Liver (tissue), 9 donors: ENCODE results near the gene NT5C2. TPM values are rescaled to one million over a fixed set of nuclear protein-coding genes. Genes with fewer than 3 reads are reported as not detected.

Source experiments
- DNase-seq: peaks from one replicate; pipeline ENCODE4 v3.0.0-alpha.2; 2017; ENCODE audit warnings: low spot score
- H3K27ac ChIP-seq, 2 donors: one replicate each; pipeline ENCODE4 v1.7.0; 2013; ENCODE audit warnings: inconsistent platforms in 2 of 2, low read length in 2 of 2, control low read depth in 1 of 2, low read depth in 1 of 2, mild to moderate bottlenecking in 1 of 2
- H3K27me3 ChIP-seq, 4 donors: one replicate each; pipeline versions ENCODE4 v1.6.1 to v1.7.0; 2013; ENCODE audit warnings: low read length in 3 of 4, inconsistent platforms in 1 of 4, mild to moderate bottlenecking in 1 of 4, moderate library complexity in 1 of 4; ENCODE audit not compliant: control insufficient read depth in 4 of 4, insufficient read depth in 4 of 4
- H3K36me3 ChIP-seq, 4 donors: one replicate each; pipeline versions ENCODE4 v1.6.1 to v1.7.0; 2013; ENCODE audit warnings: low read length in 3 of 4, mild to moderate bottlenecking in 3 of 4, low read depth in 1 of 4, moderate library complexity in 1 of 4; ENCODE audit not compliant: control insufficient read depth in 4 of 4, insufficient read depth in 3 of 4
- H3K4me1 ChIP-seq, 4 donors: one replicate each; pipeline versions ENCODE4 v1.6.1 to v1.7.0; 2013; ENCODE audit warnings: low read length in 3 of 4, mild to moderate bottlenecking in 3 of 4, moderate library complexity in 1 of 4; ENCODE audit not compliant: control insufficient read depth in 4 of 4, insufficient read depth in 4 of 4
- H3K4me3 ChIP-seq, 3 donors: one replicate each; pipeline versions ENCODE4 v1.6.1 to v1.7.0; 2013; ENCODE audit warnings: low read length in 3 of 3, control low read depth in 1 of 3, low read depth in 1 of 3, mild to moderate bottlenecking in 1 of 3
- H3K9ac ChIP-seq, 2 donors: one replicate each; pipeline ENCODE4 v1.7.0; 2013; ENCODE audit warnings: low read length in 2 of 2, mild to moderate bottlenecking in 2 of 2, moderate library complexity in 2 of 2, control low read depth in 1 of 2, low read depth in 1 of 2
- H3K9me3 ChIP-seq, 4 donors: one replicate each; pipeline versions ENCODE4 v1.6.1 to v1.7.0; 2013; ENCODE audit warnings: low read length in 3 of 4; ENCODE audit not compliant: control insufficient read depth in 4 of 4
- ATF3 ChIP-seq: IDR thresholded peaks from 2 replicates; pipeline ENCODE4 v1.6.1; 2016; ENCODE audit warnings: antibody characterized with exemption
- CTCF ChIP-seq: fragments of 150-350 bp; IDR thresholded peaks from 2 replicates; pipeline ENCODE4 v1.5.1; 2017; ENCODE audit warnings: improper control_type of control experiment, low read depth, low read length; ENCODE audit not compliant: missing input control
- EGR1 ChIP-seq, 2 donors: IDR thresholded peaks; 2 replicates each; pipeline ENCODE4 v1.6.1; 2016 to 2018; ENCODE audit warnings: antibody characterized with exemption in 2 of 2, low read depth in 2 of 2
- FOXA1 ChIP-seq: IDR thresholded peaks from 2 replicates; pipeline ENCODE4 v1.6.1; 2016; ENCODE audit warnings: antibody characterized with exemption
- FOXA2 ChIP-seq: IDR thresholded peaks from 2 replicates; pipeline ENCODE4 v1.6.1; 2016; ENCODE audit warnings: antibody characterized with exemption
- GABPA ChIP-seq, 2 donors: IDR thresholded peaks in 1 of 2; conservative IDR thresholded peaks in 1 of 2; 2 replicates each; pipeline ENCODE4 v1.6.1; 2016; ENCODE audit warnings: antibody characterized with exemption in 2 of 2, mild to moderate bottlenecking in 1 of 2, moderate library complexity in 1 of 2
- HNF4A ChIP-seq, 2 donors: conservative IDR thresholded peaks; 2 replicates each; pipeline ENCODE4 v1.6.1; 2016; ENCODE audit warnings: antibody characterized with exemption in 2 of 2, mild to moderate bottlenecking in 2 of 2
- HNF4G ChIP-seq: IDR thresholded peaks from 2 replicates; pipeline ENCODE4 v1.6.1; 2016; ENCODE audit warnings: antibody characterized with exemption
- JUND ChIP-seq, 2 donors: IDR thresholded peaks; 2 replicates each; pipeline ENCODE4 v1.6.1; 2016; ENCODE audit warnings: antibody characterized with exemption in 2 of 2
- MAX ChIP-seq: IDR thresholded peaks from 2 replicates; pipeline ENCODE4 v1.6.1; 2016; ENCODE audit warnings: antibody characterized with exemption
- NR2F2 ChIP-seq: IDR thresholded peaks from 2 replicates; pipeline ENCODE4 v1.6.1; 2016; ENCODE audit warnings: antibody characterized with exemption
- RAD21 ChIP-seq, 2 donors: IDR thresholded peaks; 2 replicates each; pipeline ENCODE4 v1.6.1; 2016; ENCODE audit warnings: antibody characterized with exemption in 2 of 2, mild to moderate bottlenecking in 2 of 2
- REST ChIP-seq: IDR thresholded peaks from 2 replicates; pipeline ENCODE4 v1.6.1; 2016; ENCODE audit warnings: antibody characterized with exemption, mild to moderate bottlenecking
- RXRA ChIP-seq, 2 donors: IDR thresholded peaks; 2 replicates each; pipeline ENCODE4 v1.6.1; 2017 to 2018; ENCODE audit warnings: antibody characterized with exemption in 2 of 2, mild to moderate bottlenecking in 1 of 2
- SP1 ChIP-seq: IDR thresholded peaks from 2 replicates; pipeline ENCODE4 v1.6.1; 2018; ENCODE audit warnings: antibody characterized with exemption, mild to moderate bottlenecking
- TAF1 ChIP-seq: conservative IDR thresholded peaks from 2 replicates; pipeline ENCODE4 v1.6.1; 2016; ENCODE audit warnings: antibody characterized with exemption, mild to moderate bottlenecking
- YY1 ChIP-seq: IDR thresholded peaks from 2 replicates; pipeline ENCODE4 v1.6.1; 2016; ENCODE audit warnings: antibody characterized with exemption, mild to moderate bottlenecking
- ZBTB33 ChIP-seq: IDR thresholded peaks from 2 replicates; pipeline ENCODE4 v1.6.1; 2016; ENCODE audit warnings: antibody characterized with exemption
- WGBS: extraction: QIAGEN DNeasy Blood & Tissue Kit; methylation state at CpG from one replicate; pipeline ENCODE4 v1.1.7; 2013; 5-methylcytosine and 5-hydroxymethylcytosine counted together
- polyA plus RNA-seq, 2 donors: library from polyadenylated mRNA; stranded (reverse) in 1 of 2; unstranded in 1 of 2; fragments of 200-250 nt in 1 of 2; fragments of >200 nt in 1 of 2; fragmentation: Nextera tagmentation in 1 of 2; extraction: Ambion mirVana in 1 of 2; gene quantifications; one replicate each; pipeline versions ENCODE4 v1.2.1 to v1.2.3, GENCODE V29; 2013 to 2015
- total RNA-seq, 2 donors: library from RNA; depleted of rRNA; stranded (reverse); fragments of >200 nt; gene quantifications; one replicate each; pipeline ENCODE4 v1.2.3, GENCODE V29; 2014
- donor health status: healthy.
- donor health status: healthy.
- donor health status: healthy.
- donor health status: healthy.
- donor health status: healthy.

The NT5C2 gene
- total and polyA plus RNA-seq, 4 donors, result 14.4 to 65.3 (median 33.0) TPM

GRCh38 chr10:103199488-103199887 is 6.4 kb upstream of the NT5C2 start:
- Histone ChIP-seq H3K4me1 (peaks cover 0 to 8% (median 4%) of the 10 kb centered on the region in 4 donors), H3K9me3 (no peaks in the 10 kb centered on the region), H3K9ac (no peak overlapping the region), H3K27ac (no peak overlapping the region), H3K27me3 (no peaks in the 10 kb centered on the region), H3K4me3 (no peak overlapping the region), H3K36me3 (no peaks in the 10 kb centered on the region)
- DNase-seq, result no peak
- TF ChIP-seq EGR1 (IDR thresholded peaks at IDR 0.05; ENCODE audit: low read depth in 2 of 2), result no peak
- TF ChIP-seq RAD21 (IDR thresholded peaks at IDR 0.05), result no peak
- no peak for TF ChIP-seq FOXA1
- no peak for TF ChIP-seq ATF3
- no peak for TF ChIP-seq HNF4G
- no peak for TF ChIP-seq TAF1
- WGBS, result 96% methylated on average over 1 of the region's 1 CpG

- Histone ChIP-seq H3K4me1 (peaks cover 0 to 8% (median 3%) of the 10 kb centered on the region in 4 donors), H3K27me3 (no peaks in the 10 kb centered on the region)
Observed at GRCh38 chr10:103198648-103199047, 5.6 kb upstream of the NT5C2 start.

GRCh38 chr10:103197903-103198302 is 4.8 kb upstream of the NT5C2 start:
- H3K27me3 ChIP-seq, result no peaks in the 10 kb centered on the region
- WGBS, result 90% methylated on average over 2 of the region's 2 CpGs
- TF ChIP-seq FOXA1 (no peak), YY1 (no peak), FOXA2 (no peak), MAX (no peak), EGR1 (IDR thresholded peaks at IDR 0.05; ENCODE audit: low read depth in 2 of 2) (no peak), GABPA (IDR thresholded peaks at IDR 0.05 in 1 of 2, conservative IDR thresholded peaks at IDR 0.05 in 1 of 2) (no peak), ZBTB33 (no peak), HNF4G (no peak), CTCF (no peak), JUND (IDR thresholded peaks at IDR 0.05) (no peak), SP1 (no peak), RXRA (IDR thresholded peaks at IDR 0.05) (no peak), REST (no peak), NR2F2 (no peak), TAF1 (no peak), RAD21 (IDR thresholded peaks at IDR 0.05) (no peak), HNF4A (conservative IDR thresholded peaks at IDR 0.05) (no peak)
- H3K36me3 ChIP-seq, result no peaks in the 10 kb centered on the region
- DNase-seq, result no peak
- H3K27ac ChIP-seq, result no peak overlapping the region
- H3K9me3 ChIP-seq, result no peaks in the 10 kb centered on the region
- H3K4me3 ChIP-seq, result no peak overlapping the region
- peaks cover 0 to 9% (median 6%) of the 10 kb centered on the region in 4 donors for H3K4me1 ChIP-seq
- H3K9ac ChIP-seq, result no peak overlapping the region

More at GRCh38 chr10:103198648-103199047, 5.6 kb upstream of the NT5C2 start:
- no peak overlapping the region for H3K9ac ChIP-seq
- DNase-seq, result no peak
- H3K4me3 ChIP-seq, result no peak overlapping the region
- TF ChIP-seq RAD21 (IDR thresholded peaks at IDR 0.05) (no peak), SP1 (no peak)
- H3K9me3 ChIP-seq, result no peaks in the 10 kb centered on the region
- no peaks in the 10 kb centered on the region for H3K36me3 ChIP-seq
- no peak overlapping the region for H3K27ac ChIP-seq
- WGBS, result 85% methylated on average over 8 of the region's 8 CpGs
